ENCODE measurements around the gene NUP50. TPM values are rescaled to one million over a fixed set of nuclear protein-coding genes. Genes with fewer than 3 reads are reported as not detected.
A peak's percentile ranks its signal among the peaks of the same experiment; 100 is the strongest.

NUP50 gene
- total and polyA plus RNA-seq, 2 donors (not counting 1 experiment from before 2014, with no cell fraction given): 17.4 to 29.2 TPM

DNA sequence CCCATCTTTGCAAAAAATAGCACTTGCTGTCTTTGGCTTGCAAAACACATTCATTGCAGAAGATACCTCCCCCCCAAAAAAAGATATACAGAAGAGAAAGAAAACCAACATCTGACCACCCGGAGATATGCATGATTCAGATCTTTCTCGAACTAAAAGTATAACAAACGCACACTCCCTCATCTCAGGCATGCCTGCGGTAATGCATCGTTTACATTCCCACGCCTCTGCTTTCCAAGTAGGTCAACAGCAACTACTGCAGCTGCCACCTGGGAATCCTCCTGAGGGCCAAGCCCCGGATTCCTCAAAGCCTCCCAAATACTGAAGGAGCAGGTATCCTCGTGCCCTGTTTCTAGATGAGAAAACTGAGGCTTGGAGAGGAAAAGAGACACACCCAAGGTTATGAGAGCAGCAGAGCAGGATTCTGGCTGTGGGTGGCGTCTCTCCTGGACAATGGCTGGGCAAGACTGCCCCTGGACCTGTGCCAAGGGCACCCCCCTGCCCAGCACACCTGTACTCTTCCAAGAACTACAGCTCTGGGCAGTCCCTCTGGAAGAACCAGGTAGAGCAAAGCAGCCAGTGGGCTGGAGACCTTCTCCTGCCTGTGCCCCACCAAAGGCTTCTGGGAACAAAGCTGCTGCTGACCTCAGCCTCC is 38.1 kb downstream of the NUP50 start:
- H2AFZ ChIP-seq (ENCODE audit: low read length): no peak overlapping the region
- no peaks in the 10 kb centered on the region for H3K9me3 ChIP-seq (ENCODE audit: control insufficient read depth, insufficient read depth, low read depth, low read length)
- H3K27me3 ChIP-seq (ENCODE audit: control insufficient read depth, insufficient read depth, low read length): no peaks in the 10 kb centered on the region
- peaks cover 2% of the 10 kb centered on the region for H4K20me1 ChIP-seq (ENCODE audit: control insufficient read depth, extremely low read depth, insufficient read depth, low read length)
- no peak overlapping the region for H3K9ac ChIP-seq (ENCODE audit: insufficient read depth, low read length)
- no peaks in the 10 kb centered on the region for H3K79me2 ChIP-seq (ENCODE audit: control insufficient read depth, insufficient read depth, low read length)
- H3K4me1 ChIP-seq (ENCODE audit: control insufficient read depth, extremely low read depth, insufficient read depth, low read length): peaks cover 12% of the 10 kb centered on the region
- H3K27ac ChIP-seq (ENCODE audit: insufficient read depth, low read length): no peak overlapping the region
- TF ChIP-seq EZH2 (IDR thresholded peaks at IDR 0.05; ENCODE audit: low read length, missing control alignments): no peak
- TF ChIP-seq, protein P1, sequence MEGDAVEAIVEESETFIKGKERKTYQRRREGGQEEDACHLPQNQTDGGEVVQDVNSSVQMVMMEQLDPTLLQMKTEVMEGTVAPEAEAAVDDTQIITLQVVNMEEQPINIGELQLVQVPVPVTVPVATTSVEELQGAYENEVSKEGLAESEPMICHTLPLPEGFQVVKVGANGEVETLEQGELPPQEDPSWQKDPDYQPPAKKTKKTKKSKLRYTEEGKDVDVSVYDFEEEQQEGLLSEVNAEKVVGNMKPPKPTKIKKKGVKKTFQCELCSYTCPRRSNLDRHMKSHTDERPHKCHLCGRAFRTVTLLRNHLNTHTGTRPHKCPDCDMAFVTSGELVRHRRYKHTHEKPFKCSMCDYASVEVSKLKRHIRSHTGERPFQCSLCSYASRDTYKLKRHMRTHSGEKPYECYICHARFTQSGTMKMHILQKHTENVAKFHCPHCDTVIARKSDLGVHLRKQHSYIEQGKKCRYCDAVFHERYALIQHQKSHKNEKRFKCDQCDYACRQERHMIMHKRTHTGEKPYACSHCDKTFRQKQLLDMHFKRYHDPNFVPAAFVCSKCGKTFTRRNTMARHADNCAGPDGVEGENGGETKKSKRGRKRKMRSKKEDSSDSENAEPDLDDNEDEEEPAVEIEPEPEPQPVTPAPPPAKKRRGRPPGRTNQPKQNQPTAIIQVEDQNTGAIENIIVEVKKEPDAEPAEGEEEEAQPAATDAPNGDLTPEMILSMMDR (conservative IDR thresholded peaks at IDR 0.05 in 1 of 2, IDR thresholded peaks at IDR 0.05 in 1 of 2; ENCODE audit: low read depth in 1 of 2, low read length in 2 of 2): no peak
- peak; percentile 91 to 99 for DNase-seq (ENCODE audit: low read depth in 2 of 2)
- no peak overlapping the region for H3K4me3 ChIP-seq (replicated peaks in 1 of 4; ENCODE audit: control extremely low read depth in 1 of 4, insufficient read depth in 1 of 4, low read depth in 3 of 4, low read length in 4 of 4)
- peaks cover 9% of the 10 kb centered on the region for H3K36me3 ChIP-seq (ENCODE audit: control insufficient read depth, insufficient read depth, low read length)
- H3K4me2 ChIP-seq (ENCODE audit: extremely low read depth, insufficient read depth, low read length): no peak overlapping the region

DNA sequence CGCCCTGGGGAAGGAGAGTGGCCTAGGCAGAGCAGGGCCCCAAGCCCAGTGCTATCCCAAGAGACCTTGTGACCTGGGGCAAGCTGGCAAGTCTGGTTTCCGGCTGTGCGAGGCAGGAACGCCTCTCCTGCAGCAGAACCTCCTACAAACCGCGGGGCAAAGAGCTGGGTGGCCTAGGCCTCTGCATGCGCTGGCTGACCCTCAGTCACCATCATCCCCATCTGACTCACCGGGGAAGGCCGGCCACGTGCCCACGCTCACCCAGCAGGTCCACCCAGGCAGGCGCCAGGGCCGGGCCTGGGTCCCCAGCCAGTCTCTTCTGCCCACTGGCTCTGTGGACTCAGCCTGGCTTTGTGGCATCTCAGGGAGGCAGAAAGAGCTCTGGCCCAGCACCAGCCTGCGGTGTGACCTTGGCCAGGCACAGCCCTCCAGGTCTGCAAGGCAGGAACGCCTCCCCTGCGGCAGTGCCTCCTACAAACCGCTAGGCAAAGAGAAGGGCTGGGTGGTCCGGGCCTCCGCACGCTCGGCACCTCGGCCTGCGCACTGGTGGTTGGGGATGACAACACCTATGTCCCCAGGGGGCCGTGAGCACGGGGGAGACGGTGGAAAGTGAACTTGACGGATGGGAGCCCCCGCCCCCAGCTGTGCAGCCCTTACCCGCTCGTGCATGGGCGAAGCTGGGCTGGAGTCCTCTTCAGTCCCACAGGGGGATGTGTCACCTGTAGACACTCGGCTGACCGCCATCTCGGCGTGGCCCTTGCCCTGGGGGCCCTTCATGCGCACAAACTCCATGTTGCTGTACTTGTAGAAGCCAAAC is 38.8 kb downstream of the NUP50 start:
- Histone ChIP-seq H3K9ac (ENCODE audit: insufficient read depth, low read length) (no peak overlapping the region), H3K4me1 (ENCODE audit: control insufficient read depth, extremely low read depth, insufficient read depth, low read length) (peaks cover 12% of the 10 kb centered on the region), H3K27me3 (ENCODE audit: control insufficient read depth, insufficient read depth, low read length) (no peaks in the 10 kb centered on the region), H3K9me3 (ENCODE audit: control insufficient read depth, insufficient read depth, low read depth, low read length) (no peaks in the 10 kb centered on the region), H3K27ac (ENCODE audit: insufficient read depth, low read length) (no peak overlapping the region), H3K36me3 (ENCODE audit: control insufficient read depth, insufficient read depth, low read length) (peaks cover 9% of the 10 kb centered on the region), H3K79me2 (ENCODE audit: control insufficient read depth, insufficient read depth, low read length) (no peaks in the 10 kb centered on the region), H3K4me3 (replicated peaks in 1 of 4; ENCODE audit: control extremely low read depth in 1 of 4, insufficient read depth in 1 of 4, low read depth in 3 of 4, low read length in 4 of 4) (no peak overlapping the region), H4K20me1 (ENCODE audit: control insufficient read depth, extremely low read depth, insufficient read depth, low read length) (peaks cover 2% of the 10 kb centered on the region), H2AFZ (ENCODE audit: low read length) (no peak overlapping the region), H3K4me2 (ENCODE audit: extremely low read depth, insufficient read depth, low read length) (no peak overlapping the region)
- DNase-seq (ENCODE audit: low read depth in 2 of 2): peak in 1 of 2 donors; percentile 52
- TF ChIP-seq, protein P1 (conservative IDR thresholded peaks at IDR 0.05 in 1 of 2, IDR thresholded peaks at IDR 0.05 in 1 of 2; ENCODE audit: low read depth in 1 of 2, low read length in 2 of 2): no peak
- no peak for TF ChIP-seq EZH2 (IDR thresholded peaks at IDR 0.05; ENCODE audit: low read length, missing control alignments)

DNA sequence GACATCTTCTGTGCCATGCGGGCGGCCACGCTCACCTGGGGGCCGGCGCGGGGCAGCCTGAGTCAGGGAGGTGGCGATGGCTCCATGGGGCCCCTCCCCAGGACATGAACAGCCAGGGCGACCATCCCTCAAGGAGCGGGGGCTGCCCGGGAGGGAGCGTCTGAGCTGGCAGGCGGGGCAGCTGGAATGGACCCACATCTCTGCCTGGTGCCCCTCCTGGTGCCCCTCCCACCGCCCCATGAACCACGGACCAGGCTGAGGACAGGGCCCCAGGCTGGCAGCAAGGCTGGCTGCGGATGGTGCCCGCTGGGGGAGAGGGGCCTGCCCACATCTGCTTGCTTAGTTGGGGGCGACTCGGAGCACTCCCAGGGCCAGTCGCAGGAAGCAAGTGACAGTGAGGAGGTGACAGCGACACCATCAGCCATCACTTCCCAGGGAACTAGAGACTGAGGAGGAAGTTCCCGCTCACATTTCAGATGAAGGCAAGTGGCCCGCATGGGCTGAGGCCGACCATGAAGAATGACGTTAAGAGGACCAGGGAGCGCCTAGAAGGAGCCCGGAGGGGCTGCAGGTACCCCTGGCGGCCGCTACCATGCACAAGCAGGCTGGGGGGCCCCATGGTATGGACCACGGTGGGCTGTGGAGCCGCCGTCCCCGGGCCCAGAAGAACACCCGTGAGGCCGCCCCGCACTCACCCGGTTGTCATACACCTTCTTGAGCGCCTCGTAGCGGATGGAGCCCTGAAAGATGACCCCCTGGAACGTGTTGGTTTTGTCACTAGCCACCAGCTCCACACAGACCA is 39.6 kb downstream of the NUP50 start:
- Histone ChIP-seq H4K20me1 (ENCODE audit: control insufficient read depth, extremely low read depth, insufficient read depth, low read length) (peaks cover 2% of the 10 kb centered on the region), H2AFZ (ENCODE audit: low read length) (no peak overlapping the region), H3K79me2 (ENCODE audit: control insufficient read depth, insufficient read depth, low read length) (no peaks in the 10 kb centered on the region), H3K4me2 (ENCODE audit: extremely low read depth, insufficient read depth, low read length) (no peak overlapping the region), H3K27me3 (ENCODE audit: control insufficient read depth, insufficient read depth, low read length) (no peaks in the 10 kb centered on the region), H3K4me1 (ENCODE audit: control insufficient read depth, extremely low read depth, insufficient read depth, low read length) (peaks cover 12% of the 10 kb centered on the region), H3K4me3 (replicated peaks in 1 of 4; ENCODE audit: control extremely low read depth in 1 of 4, insufficient read depth in 1 of 4, low read depth in 3 of 4, low read length in 4 of 4) (no peak overlapping the region), H3K9me3 (ENCODE audit: control insufficient read depth, insufficient read depth, low read depth, low read length) (no peaks in the 10 kb centered on the region), H3K27ac (ENCODE audit: insufficient read depth, low read length) (no peak overlapping the region), H3K36me3 (ENCODE audit: control insufficient read depth, insufficient read depth, low read length) (peaks cover 11% of the 10 kb centered on the region), H3K9ac (ENCODE audit: insufficient read depth, low read length) (no peak overlapping the region)
- DNase-seq (ENCODE audit: low read depth in 2 of 2): no peak
- TF ChIP-seq, protein P1 (conservative IDR thresholded peaks at IDR 0.05 in 1 of 2, IDR thresholded peaks at IDR 0.05 in 1 of 2; ENCODE audit: low read depth in 1 of 2, low read length in 2 of 2): no peak
- TF ChIP-seq EZH2 (IDR thresholded peaks at IDR 0.05; ENCODE audit: low read length, missing control alignments): no peak

Measured in fibroblast of lung (primary cell).